Upper lobe of left lung (tissue), 6 donors: Measurements from ENCODE around the gene F13A1. TPM values are rescaled to one million over a fixed set of nuclear protein-coding genes. Genes with fewer than 3 reads are reported as not detected.

Experiments
- ATAC-seq, 2 donors: fragments of 200-7000 bp; cut with Tn5 transposase; one replicate each; pipeline ENCODE4 v1.9.1; 2022; ENCODE audit warnings: mild to moderate bottlenecking in 2 of 2, moderate library complexity in 2 of 2; ENCODE audit not compliant: low FRiP score in 2 of 2
- DNase-seq, 2 donors: peaks; one replicate each; pipeline ENCODE4 v3.0.0-alpha.2; 2019 to 2020
- H3K27ac ChIP-seq, 4 donors: fragments of 200-600 bp; sonication (generic); one replicate each; pipeline ENCODE4 v1.5.1; 2016 to 2019
- H3K27me3 ChIP-seq, 4 donors: fragments of 200-600 bp; sonication (generic); one replicate each; pipeline ENCODE4 v1.5.1; 2017 to 2019
- H3K36me3 ChIP-seq, 4 donors: fragments of 200-600 bp; sonication (generic); one replicate each; pipeline ENCODE4 v1.5.1; 2016 to 2019
- H3K4me1 ChIP-seq, 4 donors: fragments of 200-600 bp; sonication (generic); one replicate each; pipeline ENCODE4 v1.5.1; 2018 to 2019
- H3K4me3 ChIP-seq, 4 donors: fragments of 200-600 bp; sonication (generic); one replicate each; pipeline ENCODE4 v1.5.1; 2017 to 2019; ENCODE audit warnings: mild to moderate bottlenecking in 2 of 4, moderate library complexity in 1 of 4
- H3K9me3 ChIP-seq, 4 donors: fragments of 200-600 bp; sonication (generic); one replicate each; pipeline ENCODE4 v1.5.1; 2018 to 2019
- CTCF ChIP-seq, 6 experiments: fragments of 450-650 bp in 4 of 6; fragments of 200-600 bp in 2 of 6; sonication (generic) in 2 of 6; IDR thresholded peaks; one replicate each; pipeline ENCODE4 v1.5.1; 2016 to 2019; ENCODE audit warnings: antibody characterized with exemption in 6 of 6
- EP300 ChIP-seq, 4 donors: sonication (generic); formaldehyde crosslinking; IDR thresholded peaks; one replicate each; pipeline ENCODE4 v1.5.1; 2017; ENCODE audit warnings: antibody characterized with exemption in 4 of 4, control low read depth in 2 of 4
- POLR2A ChIP-seq, 4 donors: fragments of 450-650 bp; IDR thresholded peaks; one replicate each; pipeline ENCODE4 v1.5.1; 2016 to 2017; ENCODE audit warnings: antibody characterized with exemption in 4 of 4, mild to moderate bottlenecking in 2 of 4
- POLR2AphosphoS5 ChIP-seq, 2 donors: sonication (generic); formaldehyde crosslinking; IDR thresholded peaks; one replicate each; pipeline ENCODE4 v1.5.1; 2017; ENCODE audit warnings: antibody characterized with exemption in 2 of 2
- WGBS, 2 donors: methylation state at CpG; one replicate each; pipeline ENCODE4 v1.1.5; 2017 to 2018; 5-methylcytosine and 5-hydroxymethylcytosine counted together
- total RNA-seq, 6 donors: library from RNA; depleted of rRNA in 4 of 6; stranded (reverse); fragments of >200 nt in 4 of 6; gene quantifications; one replicate each; pipeline versions ENCODE4 v1.1.0 to v1.2.1, GENCODE V29; 2016 to 2021
- donor health status: DM: no; HTN: no; CAD: no; lungs with moderate emphysema.
- donor health status: DM: no; HTN: yes; CAD: no; lungs with severe emphysema.

F13A1 gene
- total RNA-seq, 6 donors from 2014 or later = 7.3 to 146 (median 39.2) TPM

GRCh38 chr6:6202886-6203285, 117.6 kb downstream of the F13A1 start:
- no peak overlapping the region for H3K27ac ChIP-seq
- ATAC-seq = no peak
- no peaks in the 10 kb centered on the region for H3K9me3 ChIP-seq
- no peaks in the 10 kb centered on the region for H3K27me3 ChIP-seq
- H3K4me3 ChIP-seq = no peak overlapping the region
- no peak for DNase-seq
- H3K4me1 ChIP-seq = no peaks in the 10 kb centered on the region
- 80 to 84% methylated on average over 2 of the region's 2 CpGs for WGBS, 2 donors
- H3K36me3 ChIP-seq = no peaks in the 10 kb centered on the region
- no peak for TF ChIP-seq POLR2AphosphoS5 (IDR thresholded peaks at IDR 0.05)

DNA sequence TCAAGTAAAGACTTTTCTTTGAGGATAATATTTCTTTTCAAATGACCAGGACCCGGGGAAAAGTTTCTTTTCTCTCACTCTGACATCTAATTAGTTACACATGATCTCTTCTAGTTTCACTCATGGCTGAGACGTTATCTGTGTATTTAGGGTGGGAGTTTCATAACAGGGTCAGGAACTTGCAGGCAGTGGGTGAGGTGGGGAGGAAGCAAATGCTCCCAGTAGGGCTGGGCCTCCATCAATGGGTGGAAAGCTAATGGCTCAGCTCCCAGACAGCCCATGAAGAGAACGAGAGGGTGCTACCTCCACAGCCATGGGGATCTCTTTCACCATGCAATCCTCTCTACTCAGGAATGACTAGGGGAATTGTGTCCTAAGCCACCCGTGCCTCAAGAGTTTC, 119.3 kb downstream of the F13A1 start:
- Histone ChIP-seq H3K4me3 (no peak overlapping the region), H3K9me3 (no peaks in the 10 kb centered on the region), H3K36me3 (no peaks in the 10 kb centered on the region), H3K4me1 (no peaks in the 10 kb centered on the region), H3K27ac (no peak overlapping the region), H3K27me3 (no peaks in the 10 kb centered on the region)
- no peak for DNase-seq
- no peak for TF ChIP-seq EP300 (IDR thresholded peaks at IDR 0.05)
- TF ChIP-seq CTCF (IDR thresholded peaks at IDR 0.05) = no peak
- no peak for TF ChIP-seq POLR2A (IDR thresholded peaks at IDR 0.05)
- no peak for TF ChIP-seq POLR2AphosphoS5 (IDR thresholded peaks at IDR 0.05)
- peak in 1 of 2 donors; percentile 19 for ATAC-seq
- WGBS, 2 donors = 38 to 39% methylated on average over 4 of the region's 4 CpGs

DNA sequence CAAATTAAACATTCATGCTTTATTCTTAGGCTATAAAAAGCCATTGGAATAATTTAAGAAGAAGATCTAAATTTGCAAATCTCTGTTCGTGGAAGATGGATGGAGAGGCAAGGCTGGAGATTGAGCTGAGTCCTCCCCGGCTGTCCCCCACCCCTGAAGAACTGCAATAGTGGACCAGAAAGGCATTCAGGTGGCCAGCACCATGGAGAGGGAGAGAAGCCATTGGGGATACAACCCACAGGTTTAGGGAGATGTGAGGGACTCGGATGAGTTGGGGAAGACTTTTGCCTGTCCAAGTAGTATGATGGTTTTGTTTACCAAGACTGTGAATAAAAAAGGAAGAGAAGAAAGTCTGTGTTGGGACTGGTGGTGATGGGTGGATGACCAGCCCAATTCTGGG, 120.8 kb downstream of the F13A1 start:
- ATAC-seq = no peak
- H3K4me3 ChIP-seq = no peak overlapping the region
- H3K9me3 ChIP-seq = no peaks in the 10 kb centered on the region
- no peaks in the 10 kb centered on the region for H3K4me1 ChIP-seq
- no peak for DNase-seq
- no peak overlapping the region for H3K27ac ChIP-seq
- no peaks in the 10 kb centered on the region for H3K27me3 ChIP-seq
- TF ChIP-seq POLR2AphosphoS5 (IDR thresholded peaks at IDR 0.05) = no peak
- TF ChIP-seq CTCF (IDR thresholded peaks at IDR 0.05) = no peak
- TF ChIP-seq EP300 (IDR thresholded peaks at IDR 0.05) = no peak
- TF ChIP-seq POLR2A (IDR thresholded peaks at IDR 0.05) = no peak
- WGBS, 2 donors = 90% methylated on average over 3 of the region's 3 CpGs
- no peaks in the 10 kb centered on the region for H3K36me3 ChIP-seq

GRCh38 chr6:6196762-6197161, 123.7 kb downstream of the F13A1 start:
- Histone ChIP-seq H3K27me3 (no peaks in the 10 kb centered on the region), H3K4me1 (no peaks in the 10 kb centered on the region), H3K27ac (no peak overlapping the region), H3K36me3 (no peaks in the 10 kb centered on the region), H3K4me3 (no peak overlapping the region), H3K9me3 (no peaks in the 10 kb centered on the region)
- WGBS, 2 donors = 61 to 71% methylated on average over 3 of the region's 3 CpGs
- no peak for ATAC-seq
- no peak for TF ChIP-seq EP300 (IDR thresholded peaks at IDR 0.05)
- TF ChIP-seq POLR2AphosphoS5 (IDR thresholded peaks at IDR 0.05) = no peak
- TF ChIP-seq CTCF (IDR thresholded peaks at IDR 0.05) = no peak
- TF ChIP-seq POLR2A (IDR thresholded peaks at IDR 0.05) = no peak
- DNase-seq = no peak

DNA sequence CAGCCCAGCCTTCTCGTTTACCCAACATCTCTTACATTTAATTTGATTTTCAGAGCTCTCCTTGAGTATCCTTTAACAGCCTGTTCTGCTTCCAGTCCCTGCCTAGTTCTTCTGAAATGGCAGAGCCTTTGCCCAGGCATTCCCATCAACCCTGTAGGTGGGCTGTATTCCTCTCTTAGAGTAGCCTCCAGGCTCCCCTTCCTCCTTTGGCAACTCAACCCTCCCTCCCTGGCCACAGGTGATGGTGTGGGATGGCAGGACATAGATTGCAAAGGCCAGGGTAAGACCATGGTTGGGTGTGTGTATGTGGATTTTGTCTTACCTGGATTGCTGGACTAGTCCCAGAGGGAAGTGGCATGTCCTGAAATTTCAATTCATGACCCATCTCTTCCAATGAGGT, 125.4 kb downstream of the F13A1 start:
- DNase-seq (no peak), ATAC-seq (no peak)
- H3K36me3 ChIP-seq = no peaks in the 10 kb centered on the region
- H3K27ac ChIP-seq = no peak overlapping the region
- 61 to 83% methylated on average over 1 of the region's 1 CpG for WGBS, 2 donors
- H3K27me3 ChIP-seq = no peaks in the 10 kb centered on the region
- TF ChIP-seq POLR2A (IDR thresholded peaks at IDR 0.05) (no peak), EP300 (IDR thresholded peaks at IDR 0.05) (no peak), POLR2AphosphoS5 (IDR thresholded peaks at IDR 0.05) (no peak), CTCF (IDR thresholded peaks at IDR 0.05) (no peak)
- no peak overlapping the region for H3K4me3 ChIP-seq
- H3K9me3 ChIP-seq = no peaks in the 10 kb centered on the region
- no peaks in the 10 kb centered on the region for H3K4me1 ChIP-seq
